Right atrium auricular region (tissue), 2 donors: Measurements from ENCODE around the gene ARRB1. TPM values are rescaled to one million over a fixed set of nuclear protein-coding genes. Genes with fewer than 3 reads are reported as not detected.

Source experiments
- DNase-seq: peaks from one replicate; pipeline ENCODE4 v3.0.0-alpha.2; 2019; ENCODE audit warnings: low spot score
- H3K27ac ChIP-seq, 2 donors: fragments of 200-600 bp; sonication (generic); 1 replicate in 1 of 2; 2 replicates in 1 of 2; pipeline ENCODE4 v1.5.1; 2016 to 2019
- H3K27me3 ChIP-seq, 2 donors: fragments of 200-600 bp; sonication (generic); one replicate each; pipeline versions ENCODE4 v1.5.1 to v1.6.0; 2017 to 2019
- H3K36me3 ChIP-seq: fragments of 200-600 bp; sonication (generic); one replicate; pipeline ENCODE4 v1.5.1; 2016
- H3K4me1 ChIP-seq, 2 donors: fragments of 200-600 bp; sonication (generic); one replicate each; pipeline versions ENCODE4 v1.5.1 to v1.6.0; 2017 to 2019
- H3K4me3 ChIP-seq, 2 donors: fragments of 200-600 bp; sonication (generic); 1 replicate in 1 of 2; 2 replicates in 1 of 2; pipeline ENCODE4 v1.5.1; 2017 to 2019; ENCODE audit warnings: mild to moderate bottlenecking in 1 of 2, moderate library complexity in 1 of 2
- H3K9me3 ChIP-seq, 2 donors: fragments of 200-600 bp; sonication (generic); one replicate each; pipeline ENCODE4 v1.5.1; 2019
- total RNA-seq, 2 donors: library from RNA; depleted of rRNA; stranded (reverse); fragments of >200 nt; gene quantifications; one replicate each; pipeline ENCODE4 v1.1.0, GENCODE V29; 2016
- TF ChIP-seq, protein P1 (sequence below), 2 donors: fragments of 200-600 bp; sonication (generic); IDR thresholded peaks; one replicate each; pipeline ENCODE4 v1.5.1; 2019; ENCODE audit warnings: antibody characterized with exemption in 2 of 2

ARRB1 gene
- total RNA-seq, 2 donors from 2014 or later, result 19.4 to 22.9 TPM

DNA sequence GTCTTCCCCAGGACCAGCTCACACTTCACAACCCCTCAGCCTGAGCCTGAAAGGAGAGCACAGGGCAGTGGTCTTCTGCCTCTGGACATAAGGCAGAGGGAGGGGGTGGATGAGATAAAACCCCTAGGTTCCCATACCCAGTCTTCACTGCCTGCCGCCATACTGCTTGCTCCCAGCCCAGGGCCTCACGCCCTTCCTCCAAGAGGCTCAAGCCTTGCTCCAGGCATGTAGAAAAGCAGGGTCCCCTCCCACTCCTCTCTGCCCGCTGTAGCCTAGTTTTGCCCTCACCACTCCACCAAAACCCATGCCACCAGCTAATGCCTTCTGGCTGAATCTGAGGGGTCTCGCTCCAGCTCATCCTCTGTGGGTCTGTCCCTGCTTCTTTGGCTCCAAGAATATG lies 5.2 kb downstream of the ARRB1 start:
- no peak overlapping the region for H3K4me3 ChIP-seq
- TF ChIP-seq, protein P1, sequence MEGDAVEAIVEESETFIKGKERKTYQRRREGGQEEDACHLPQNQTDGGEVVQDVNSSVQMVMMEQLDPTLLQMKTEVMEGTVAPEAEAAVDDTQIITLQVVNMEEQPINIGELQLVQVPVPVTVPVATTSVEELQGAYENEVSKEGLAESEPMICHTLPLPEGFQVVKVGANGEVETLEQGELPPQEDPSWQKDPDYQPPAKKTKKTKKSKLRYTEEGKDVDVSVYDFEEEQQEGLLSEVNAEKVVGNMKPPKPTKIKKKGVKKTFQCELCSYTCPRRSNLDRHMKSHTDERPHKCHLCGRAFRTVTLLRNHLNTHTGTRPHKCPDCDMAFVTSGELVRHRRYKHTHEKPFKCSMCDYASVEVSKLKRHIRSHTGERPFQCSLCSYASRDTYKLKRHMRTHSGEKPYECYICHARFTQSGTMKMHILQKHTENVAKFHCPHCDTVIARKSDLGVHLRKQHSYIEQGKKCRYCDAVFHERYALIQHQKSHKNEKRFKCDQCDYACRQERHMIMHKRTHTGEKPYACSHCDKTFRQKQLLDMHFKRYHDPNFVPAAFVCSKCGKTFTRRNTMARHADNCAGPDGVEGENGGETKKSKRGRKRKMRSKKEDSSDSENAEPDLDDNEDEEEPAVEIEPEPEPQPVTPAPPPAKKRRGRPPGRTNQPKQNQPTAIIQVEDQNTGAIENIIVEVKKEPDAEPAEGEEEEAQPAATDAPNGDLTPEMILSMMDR (IDR thresholded peaks at IDR 0.05), result no peak
- H3K4me1 ChIP-seq, result peaks cover 4 to 100% of the 10 kb centered on the region in 2 donors
- H3K27me3 ChIP-seq, result no peaks in the 10 kb centered on the region
- DNase-seq, result no peak
- H3K9me3 ChIP-seq, result no peaks in the 10 kb centered on the region
- H3K27ac ChIP-seq, result peak overlapping the region in 1 of 2 donors; percentile 93
- no peaks in the 10 kb centered on the region for H3K36me3 ChIP-seq

DNA sequence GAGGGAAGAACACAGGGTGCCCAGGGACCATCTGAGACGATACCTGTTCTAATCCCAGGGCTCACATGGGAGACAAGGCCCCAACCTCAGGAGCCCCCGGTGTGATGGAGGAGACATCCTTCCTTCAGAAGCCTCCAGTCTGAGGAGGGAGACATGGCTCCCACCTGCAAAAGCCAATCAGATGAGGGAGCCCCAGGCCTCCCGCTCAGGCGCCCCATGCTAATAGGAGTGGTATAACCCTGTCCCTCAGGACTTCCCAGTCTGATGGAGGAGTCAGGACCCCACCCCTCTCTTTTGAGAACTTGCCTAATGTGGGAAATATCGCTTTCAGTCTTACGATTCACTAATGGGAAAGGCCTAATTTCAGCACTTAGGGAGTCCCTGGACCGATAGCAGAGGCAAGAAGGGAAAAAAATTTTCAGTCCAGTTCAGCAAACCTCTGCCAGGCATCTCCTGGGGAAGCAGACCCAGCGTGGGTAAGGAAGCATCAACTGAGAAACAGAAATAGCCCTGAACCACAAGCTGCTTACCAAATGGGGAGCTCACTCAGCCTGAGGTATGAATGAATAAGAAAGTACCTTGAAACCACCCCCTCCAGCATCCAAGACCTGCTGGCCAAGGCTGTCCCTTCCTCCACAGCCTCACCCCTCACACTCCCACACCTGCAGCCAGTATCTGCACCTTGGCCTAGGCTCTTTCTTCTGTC lies 5.9 kb downstream of the ARRB1 start:
- no peaks in the 10 kb centered on the region for H3K36me3 ChIP-seq
- H3K27me3 ChIP-seq, result no peaks in the 10 kb centered on the region
- no peak overlapping the region for H3K27ac ChIP-seq
- TF ChIP-seq, protein P1 (IDR thresholded peaks at IDR 0.05), result no peak
- DNase-seq, result no peak
- no peaks in the 10 kb centered on the region for H3K9me3 ChIP-seq
- peaks cover 4 to 100% of the 10 kb centered on the region in 2 donors for H3K4me1 ChIP-seq
- H3K4me3 ChIP-seq, result no peak overlapping the region

DNA sequence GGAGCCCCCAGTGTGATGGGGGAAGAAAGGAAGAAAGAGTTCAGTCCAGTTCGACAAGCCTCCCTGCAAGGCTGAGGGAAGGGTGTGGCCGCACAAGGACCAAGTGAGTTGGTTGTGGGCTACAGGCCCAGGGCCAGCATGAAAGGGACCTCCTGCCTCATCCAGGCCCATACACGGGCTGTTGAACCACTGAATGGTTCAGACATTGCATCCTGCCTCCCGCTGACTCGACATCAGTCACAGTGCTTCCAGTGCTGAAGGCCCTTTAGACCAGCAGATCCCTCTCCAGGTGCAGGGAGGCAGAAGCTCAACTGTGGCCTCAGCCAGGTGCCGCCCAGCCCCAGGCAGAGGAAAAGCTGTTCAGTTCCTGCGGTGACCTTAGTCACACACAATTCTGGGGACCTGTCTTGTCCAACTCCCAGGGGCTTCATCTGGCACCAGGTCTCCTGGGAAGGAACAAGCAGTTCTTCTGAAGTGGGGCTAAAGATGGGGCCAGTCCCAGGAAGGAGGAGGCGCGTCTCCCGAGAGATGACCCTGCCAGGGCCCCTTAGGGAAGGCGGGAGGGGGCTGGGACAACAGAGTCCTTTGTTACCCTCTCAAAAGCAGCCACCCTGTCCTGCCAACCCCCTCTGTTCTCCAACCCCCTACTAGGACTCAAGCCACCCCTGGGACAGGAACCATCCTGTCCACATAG lies 6.6 kb downstream of the ARRB1 start:
- Histone ChIP-seq H3K4me3 (no peak overlapping the region), H3K27me3 (no peaks in the 10 kb centered on the region), H3K27ac (no peak overlapping the region), H3K4me1 (peaks cover 0 to 100% of the 10 kb centered on the region in 2 donors), H3K36me3 (no peaks in the 10 kb centered on the region), H3K9me3 (no peaks in the 10 kb centered on the region)
- no peak for DNase-seq
- TF ChIP-seq, protein P1 (IDR thresholded peaks at IDR 0.05), result no peak

DNA sequence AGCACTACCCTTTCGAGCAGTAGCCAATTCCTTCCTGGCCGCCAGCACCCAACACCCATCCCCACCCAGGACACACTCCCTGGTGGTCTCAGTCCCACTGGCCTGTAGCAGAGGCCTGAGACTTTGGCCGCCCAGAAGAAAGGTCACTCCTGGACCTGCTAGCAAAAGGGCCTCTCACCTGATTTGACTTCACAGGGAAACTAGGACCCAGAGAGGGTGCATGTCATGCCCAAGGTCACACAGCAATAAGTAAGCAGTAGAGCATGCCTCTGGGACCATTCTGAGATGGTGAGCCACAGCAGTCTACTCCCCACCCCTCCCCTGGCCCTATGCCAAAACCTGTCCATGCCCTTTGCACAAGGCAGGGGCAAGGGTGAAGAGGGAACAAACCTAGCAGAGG lies 7.3 kb downstream of the ARRB1 start:
- Histone ChIP-seq H3K27ac (peak overlapping the region in 1 of 2 donors; percentile 55), H3K9me3 (no peaks in the 10 kb centered on the region), H3K36me3 (no peaks in the 10 kb centered on the region), H3K4me3 (no peak overlapping the region), H3K27me3 (no peaks in the 10 kb centered on the region), H3K4me1 (peaks cover 0 to 100% of the 10 kb centered on the region in 2 donors)
- DNase-seq, result no peak
- TF ChIP-seq, protein P1 (IDR thresholded peaks at IDR 0.05), result no peak

DNA sequence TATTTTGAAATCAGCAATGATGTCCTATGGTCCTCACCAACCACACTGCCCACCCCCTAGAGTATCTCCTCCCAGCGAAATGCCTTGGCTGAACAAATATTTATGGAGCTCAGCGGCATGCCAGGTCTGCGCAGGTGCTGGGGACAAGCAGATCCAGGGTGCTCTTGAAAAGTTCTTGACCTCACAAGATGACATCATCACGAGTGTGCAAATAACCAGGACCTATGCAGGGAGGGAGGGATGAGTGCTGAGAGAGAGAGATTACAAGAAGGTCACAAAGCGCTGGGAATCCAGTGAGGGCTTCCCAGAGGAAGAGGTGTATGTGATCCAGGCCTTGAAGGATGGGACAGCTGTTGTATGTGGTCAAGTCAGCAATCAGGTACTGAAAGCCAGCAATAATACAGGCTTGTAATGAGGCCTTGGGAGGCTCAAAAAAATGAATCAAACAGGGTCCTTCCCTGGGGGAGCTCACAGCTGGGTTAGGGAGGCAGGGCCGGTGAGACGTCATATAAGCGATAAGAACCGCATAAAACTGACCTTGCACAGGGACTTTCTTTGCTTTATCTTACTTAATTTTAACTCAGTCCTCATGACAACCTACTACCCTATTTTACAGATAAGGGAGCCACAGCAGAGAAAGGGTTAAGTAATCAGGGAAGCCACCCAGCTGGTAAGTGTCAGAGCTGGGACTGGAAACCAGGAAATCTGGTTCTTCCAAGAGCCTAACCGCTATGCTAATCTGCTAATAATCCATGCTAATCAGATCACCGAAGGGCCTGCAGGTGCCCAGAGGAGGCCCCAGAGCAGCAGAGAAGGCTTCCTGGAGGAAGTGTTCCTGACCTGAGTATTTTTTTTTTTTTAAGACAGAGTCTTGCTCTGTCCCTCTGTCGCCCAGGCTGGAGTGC lies 8.2 kb downstream of the ARRB1 start:
- H3K9me3 ChIP-seq, result no peaks in the 10 kb centered on the region
- no peaks in the 10 kb centered on the region for H3K27me3 ChIP-seq
- H3K4me1 ChIP-seq, result peaks cover 0 to 100% of the 10 kb centered on the region in 2 donors
- H3K4me3 ChIP-seq, result no peak overlapping the region
- TF ChIP-seq, protein P1 (IDR thresholded peaks at IDR 0.05), result no peak
- peak overlapping the region; percentile 30 to 55 for H3K27ac ChIP-seq
- no peaks in the 10 kb centered on the region for H3K36me3 ChIP-seq
- no peak for DNase-seq
